NCI-H187 (cell line): ENCODE measurements around the gene EPHB4.
"Not testable (repeated sequence)": the region's sequence is repeated elsewhere in the genome, so short reads cannot be mapped to it uniquely, and the experiment has no call there.

ENCODE experiments used
- DNase-seq, 2 experiments: peaks; one replicate each; lab custom pipeline; 2025; lab: John Stamatoyannopoulos, UW

The EPHB4 gene

DNA sequence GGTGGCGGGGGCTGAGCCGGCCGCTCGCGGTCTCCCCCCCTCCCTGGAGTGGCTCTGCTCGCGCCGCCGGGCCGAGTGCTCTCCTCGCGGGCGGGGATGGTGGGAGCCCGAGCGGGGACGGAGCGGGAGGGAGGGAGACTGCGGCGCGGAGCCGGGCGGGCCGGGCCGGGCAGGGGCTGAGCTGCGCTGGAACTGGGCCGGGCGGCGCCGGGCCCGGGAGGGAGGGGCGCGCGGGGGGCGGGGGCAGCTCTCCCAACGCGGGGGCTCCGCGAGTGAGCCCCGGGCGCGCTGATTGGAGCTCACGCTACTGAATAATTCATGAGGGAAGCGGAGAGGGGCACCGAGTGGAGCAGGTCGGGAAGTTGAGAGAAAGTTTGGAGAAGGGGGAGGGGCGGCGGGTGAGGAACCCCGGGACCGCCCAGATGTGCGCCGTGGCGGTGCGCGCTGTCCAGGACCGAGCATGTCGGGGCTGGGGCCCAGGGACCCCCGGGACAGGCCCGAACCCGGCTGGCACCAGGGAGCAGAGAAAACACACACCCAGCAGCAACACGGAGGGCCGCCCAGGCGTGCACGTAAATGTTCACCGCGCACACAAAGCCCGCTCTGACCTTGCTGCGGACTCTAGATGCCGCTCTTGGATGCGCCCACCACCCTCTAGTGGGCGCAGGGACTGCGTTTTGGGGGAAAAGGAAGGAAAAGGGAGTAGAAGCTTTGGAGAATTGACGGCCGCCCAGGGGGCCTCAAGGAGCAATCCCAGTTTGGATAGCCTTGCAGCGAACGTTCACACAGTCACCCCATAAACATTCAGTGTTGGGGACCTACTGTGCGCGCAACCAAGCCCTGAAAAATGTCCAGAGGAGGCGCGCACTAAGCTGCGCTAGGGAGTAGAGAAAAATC lies at the start of gene EPHB4:
Gene EPHB4 (minus strand): TSS at position 194 of the 897 bp plus-strand sequence. CDS start 493 bp downstream, outside the sequence.
- DNase-seq: no peak

DNA sequence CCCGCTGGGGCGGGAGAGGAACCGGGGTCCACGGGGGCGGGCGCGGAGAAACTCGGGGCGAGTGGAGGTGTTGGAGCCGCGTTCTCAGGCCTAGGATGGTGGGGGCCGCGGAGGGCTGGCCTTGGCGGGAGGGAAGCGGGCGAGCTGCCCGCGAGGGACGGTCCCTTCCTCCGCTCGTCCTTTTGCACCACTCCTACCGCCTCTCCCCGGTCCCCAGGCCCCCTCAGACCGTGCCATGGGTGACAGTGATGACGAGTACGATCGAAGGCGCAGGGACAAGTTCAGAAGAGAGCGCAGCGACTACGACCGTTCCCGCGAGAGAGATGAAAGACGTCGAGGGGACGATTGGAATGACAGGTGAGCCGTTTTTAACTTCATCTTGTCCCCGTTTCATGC lies 48.0 kb upstream of the EPHB4 start:
- DNase-seq: no peak

DNA sequence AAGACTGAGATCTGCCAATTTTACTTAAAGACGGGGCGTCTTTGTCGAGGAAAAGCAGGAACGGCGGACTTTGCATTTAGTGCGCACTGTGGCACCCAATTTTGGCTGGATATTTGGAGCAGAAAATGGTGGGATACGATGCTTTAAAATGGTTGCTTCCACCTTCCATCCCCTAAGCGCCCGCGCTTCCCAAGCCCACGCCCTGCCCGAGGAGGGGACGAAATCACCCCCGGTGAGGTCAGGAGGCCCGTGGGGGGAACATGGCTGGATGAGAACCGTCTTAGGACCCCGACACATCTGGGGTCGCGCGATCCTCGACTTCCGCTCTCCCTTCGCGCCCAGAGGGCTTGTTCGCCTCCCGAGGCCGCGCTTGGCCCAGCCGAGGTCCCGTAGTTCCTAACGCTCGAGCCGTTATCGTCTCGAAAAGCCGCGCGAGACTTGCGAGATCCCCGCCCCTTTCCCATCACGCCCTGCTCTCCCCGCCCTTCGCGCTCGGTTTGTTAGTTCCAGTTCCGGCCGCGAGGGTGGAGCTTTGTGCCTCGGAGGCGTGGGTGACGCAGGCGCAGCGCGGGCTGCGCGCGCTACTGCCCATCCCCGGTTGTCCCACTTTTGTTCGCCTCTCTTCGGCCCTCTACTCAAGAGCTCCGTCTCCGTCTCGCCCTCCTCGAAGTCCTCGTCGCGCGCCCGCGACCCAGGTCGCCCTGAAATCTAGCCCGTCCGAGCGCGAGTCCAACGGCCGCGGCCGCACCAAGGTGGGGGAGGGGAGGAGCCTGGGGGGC lies 47.4 kb upstream of the EPHB4 start, which contains the start of gene SRRT:
Gene SRRT (plus strand): TSS at position 527 of the 779 bp plus-strand sequence. CDS start 488 bp downstream, outside the sequence.
- peak; percentile 92 to 99 for DNase-seq

DNA sequence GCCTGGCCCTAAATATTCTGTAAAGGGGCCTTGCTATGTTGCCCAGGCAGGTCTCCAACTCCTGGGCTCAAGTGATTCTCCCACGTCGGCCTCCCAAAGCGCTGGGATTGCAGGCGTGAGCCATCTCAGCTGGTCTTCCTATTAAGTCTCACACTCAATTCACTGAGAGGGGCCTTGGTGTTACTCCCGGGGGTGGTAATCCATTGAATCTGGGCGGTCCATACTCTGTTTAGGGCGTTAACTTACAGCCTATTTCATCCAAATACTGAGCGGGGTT lies 46.9 kb upstream of the EPHB4 start:
- no peak for DNase-seq

DNA sequence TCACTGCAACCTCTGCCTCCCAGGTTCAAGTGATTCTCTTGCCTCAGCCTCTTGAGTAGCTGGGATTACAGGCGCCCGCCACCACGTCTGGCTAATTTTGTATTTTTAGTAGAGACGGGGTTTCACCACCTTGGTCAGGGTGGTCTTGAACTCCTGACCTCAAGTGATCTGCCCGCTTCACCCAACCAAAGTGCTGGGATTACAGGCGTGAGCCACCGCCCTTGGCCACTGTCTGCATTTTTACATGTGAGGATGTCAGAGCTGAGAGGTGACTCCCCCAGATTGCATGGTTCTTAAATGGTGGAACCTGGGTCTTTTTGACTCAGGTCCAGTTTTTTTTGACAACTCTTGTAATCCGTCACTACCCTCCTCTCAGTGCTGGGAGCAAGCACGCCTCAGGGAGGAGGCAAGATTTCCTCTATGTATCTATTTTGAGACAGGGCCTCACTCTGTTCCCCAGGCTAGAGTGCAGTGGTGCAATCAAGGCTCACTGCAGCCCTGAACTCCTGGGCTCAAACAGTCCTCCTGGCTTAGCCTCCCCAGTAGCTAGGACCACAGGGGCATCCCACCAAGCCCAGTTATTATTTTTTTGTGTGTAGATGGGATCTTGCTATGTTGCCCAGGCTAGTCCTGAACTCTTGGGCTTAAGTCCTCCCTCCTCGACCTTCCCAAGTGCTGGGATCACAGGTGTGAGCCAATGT lies 46.4 kb upstream of the EPHB4 start:
- DNase-seq: no peak

DNA sequence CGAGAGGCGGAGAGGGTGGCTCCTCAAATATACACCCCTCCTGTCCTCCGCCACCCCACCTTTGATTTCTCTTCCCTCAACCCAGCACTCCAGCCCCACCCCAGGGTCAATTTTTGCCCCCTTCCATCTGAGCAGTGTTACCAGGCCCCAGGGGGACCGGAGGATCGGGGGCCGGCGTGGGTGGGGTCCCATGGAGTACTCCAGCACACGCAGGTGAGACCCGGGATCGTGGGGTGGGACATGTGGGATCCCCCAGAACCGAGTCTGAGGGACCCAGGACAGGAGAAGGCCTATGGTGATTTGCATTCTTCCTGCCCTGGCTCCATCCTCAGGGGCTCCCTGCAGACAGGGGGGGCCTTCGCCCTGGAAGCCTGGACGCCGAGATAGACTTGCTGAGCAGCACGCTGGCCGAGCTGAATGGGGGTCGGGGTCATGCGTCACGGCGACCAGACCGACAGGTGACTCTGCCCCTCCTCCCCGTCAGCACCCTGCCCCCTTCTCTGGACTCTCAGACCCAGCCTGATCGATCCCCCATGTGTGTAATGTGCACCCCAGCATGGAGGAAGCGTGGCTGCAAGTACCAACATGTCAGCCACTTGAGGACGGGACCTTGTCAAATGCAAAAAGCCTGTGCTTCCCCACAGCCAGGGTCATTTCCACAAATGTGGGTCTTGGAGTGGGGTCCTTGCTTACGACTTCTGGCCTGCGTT lies 40.6 kb upstream of the EPHB4 start:
- no peak for DNase-seq

DNA sequence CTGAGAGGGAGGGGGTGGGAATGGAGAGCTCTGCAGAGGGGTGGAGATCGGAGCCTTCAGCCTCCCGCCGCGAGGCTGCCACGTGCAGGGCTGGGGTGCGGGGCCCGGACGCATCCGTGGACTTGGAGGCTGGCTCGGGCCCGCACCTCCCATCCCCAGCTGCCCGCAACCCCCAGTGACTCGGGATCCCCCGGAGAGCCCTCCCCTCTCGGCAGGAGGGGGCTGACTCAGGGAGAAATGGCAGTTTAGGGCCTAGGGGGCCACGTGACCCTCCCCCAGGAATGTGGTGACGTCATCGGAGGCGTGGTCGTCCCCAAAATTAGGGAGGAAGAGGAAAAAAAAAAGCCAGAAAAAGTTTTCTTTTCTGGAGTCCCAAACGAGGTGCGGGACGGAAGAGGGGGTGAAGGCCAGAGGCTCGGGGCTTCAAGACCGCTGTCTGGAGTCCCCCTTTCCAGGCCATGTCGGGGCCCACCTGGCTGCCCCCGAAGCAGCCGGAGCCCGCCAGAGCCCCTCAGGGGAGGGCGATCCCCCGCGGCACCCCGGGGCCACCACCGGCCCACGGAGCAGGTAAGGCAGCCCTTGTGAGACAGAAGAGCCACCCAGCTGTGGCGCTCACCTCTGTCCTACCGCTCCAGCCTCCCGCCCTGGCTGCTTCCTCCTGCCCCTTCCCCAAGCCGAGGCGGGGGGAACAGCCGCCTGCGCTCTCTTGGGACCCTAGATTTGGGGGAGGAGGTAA lies 39.9 kb upstream of the EPHB4 start, which contains the start of gene TRIP6:
Gene TRIP6 (plus strand): TSS at position 348 of the 736 bp plus-strand sequence. CDS start 111 bp downstream, at position 459.
- no peak for DNase-seq

DNA sequence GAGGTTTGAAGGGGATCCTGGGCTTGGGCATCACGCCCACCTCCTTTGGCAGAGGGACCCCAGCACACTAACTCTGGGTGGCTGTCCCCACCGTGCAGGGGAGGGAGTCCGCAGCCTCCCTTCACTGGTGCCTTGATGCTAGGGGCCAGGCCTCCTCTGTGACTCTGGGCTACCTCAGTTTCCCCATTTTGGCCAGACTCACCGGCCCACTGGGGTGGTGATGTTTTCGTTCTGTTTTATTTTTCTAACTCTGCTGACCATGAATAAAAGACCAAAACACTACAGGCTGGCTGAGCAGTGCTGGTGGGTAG lies 39.4 kb upstream of the EPHB4 start:
- DNase-seq: no peak

DNA sequence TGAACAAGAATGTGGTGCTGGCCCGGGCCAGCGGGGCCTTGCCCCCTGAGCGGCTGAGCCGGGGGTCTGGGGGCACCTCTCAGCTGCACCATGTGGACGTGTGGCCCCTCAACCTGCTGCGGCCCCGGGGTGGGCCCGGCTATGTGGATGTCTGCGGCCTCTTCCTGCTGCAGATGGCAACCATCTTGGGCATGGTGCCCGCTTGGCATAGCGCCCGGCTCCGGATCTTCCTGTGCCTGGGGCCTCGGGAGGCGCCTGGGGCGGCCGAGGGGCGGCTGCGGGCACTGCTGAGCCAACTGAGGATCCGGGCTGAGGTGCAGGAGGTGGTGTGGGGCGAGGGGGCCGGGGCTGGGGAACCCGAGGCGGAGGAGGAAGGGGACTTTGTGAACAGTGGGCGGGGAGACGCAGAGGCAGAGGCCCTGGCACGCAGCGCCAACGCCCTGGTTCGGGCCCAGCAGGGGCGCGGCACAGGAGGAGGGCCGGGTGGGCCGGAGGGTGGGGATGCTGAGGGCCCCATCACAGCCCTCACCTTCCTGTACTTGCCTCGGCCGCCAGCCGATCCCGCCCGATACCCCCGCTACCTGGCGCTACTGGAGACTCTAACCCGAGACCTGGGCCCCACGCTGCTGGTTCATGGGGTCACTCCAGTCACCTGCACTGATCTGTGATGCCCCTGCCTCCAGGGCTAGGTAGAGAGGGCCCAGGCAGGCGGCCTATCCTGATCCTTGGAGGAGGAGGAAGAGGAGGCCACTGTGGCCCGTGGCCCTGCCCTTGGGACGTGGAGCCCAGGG lies 38.8 kb upstream of the EPHB4 start:
- no peak for DNase-seq

DNA sequence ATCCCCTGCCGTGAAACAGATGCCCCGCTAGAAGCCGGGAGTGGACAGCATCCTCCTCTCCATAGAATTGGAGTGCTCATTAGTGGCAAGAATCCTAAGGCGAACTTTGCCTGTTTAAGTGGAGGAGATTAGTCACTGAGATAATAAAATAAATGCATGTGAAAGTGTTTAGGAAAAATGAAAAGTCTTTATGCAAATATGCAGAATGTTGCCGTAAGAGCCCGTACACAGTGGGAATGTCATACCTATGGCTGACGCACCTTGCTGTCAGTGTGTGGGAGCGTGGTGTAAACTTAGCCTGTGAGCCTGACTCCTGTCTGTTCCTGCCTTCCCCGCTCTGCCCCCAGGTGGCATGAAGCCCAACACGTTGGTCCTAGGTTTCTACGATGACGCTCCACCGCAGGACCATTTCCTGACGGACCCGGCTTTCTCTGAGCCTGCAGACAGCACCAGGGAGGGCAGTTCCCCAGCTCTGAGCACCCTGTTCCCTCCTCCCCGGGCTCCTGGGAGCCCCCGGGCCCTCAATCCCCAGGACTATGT lies 38.1 kb upstream of the EPHB4 start:
- no peak for DNase-seq

DNA sequence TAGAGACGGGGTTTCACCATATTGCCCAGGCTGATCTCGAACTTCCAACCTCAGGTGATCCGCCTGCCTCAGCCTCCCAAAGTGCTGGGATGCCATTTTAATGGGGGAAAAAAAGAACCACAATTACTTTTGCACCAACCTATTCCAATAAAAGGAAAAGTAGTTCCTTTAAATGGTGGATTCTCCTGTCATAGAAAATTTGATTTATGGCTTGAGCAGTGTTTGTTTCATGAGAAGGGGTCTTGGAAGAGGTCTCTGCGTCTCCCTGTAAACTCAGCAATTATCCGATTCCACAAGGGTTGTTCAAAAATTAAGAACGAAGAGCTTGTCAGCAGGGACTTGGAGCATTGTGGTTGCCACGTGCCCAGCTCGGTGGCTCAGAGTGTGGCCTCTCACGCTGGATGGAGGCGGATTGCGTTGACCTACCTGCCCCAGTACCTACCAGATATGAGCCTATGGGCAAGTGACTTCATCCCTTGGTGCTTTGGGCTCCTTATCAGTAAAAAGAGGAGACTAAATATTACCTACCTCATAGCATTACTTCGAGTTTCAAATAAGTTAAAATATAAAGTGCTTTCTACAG lies 37.0 kb upstream of the EPHB4 start:
- DNase-seq: no peak

DNA sequence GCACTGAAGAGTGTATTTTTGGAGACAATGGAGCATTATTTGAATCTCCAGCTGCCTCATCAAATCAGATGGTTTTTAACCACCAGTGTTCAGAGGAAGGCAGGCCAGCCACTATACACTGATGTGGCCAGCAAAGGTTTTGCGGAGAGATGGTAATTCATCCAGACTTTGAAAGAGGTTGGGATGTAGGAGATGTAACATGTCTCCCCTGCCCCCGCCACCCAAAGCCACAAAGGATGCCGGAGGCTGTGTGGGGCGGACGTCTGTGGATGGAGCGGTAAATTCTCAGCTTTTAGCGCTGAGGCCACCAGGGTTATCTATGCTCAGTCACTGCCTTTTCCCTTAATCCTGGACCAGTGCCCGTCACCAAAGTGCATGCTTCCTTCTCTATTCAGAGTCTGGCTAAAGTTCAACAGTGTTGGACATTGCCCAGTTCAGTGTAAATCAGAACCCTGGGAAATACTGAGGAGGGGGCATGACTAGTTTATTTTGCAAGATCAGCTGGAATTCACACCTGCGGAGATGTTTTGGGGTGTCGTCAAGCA lies 36.2 kb upstream of the EPHB4 start:
- DNase-seq: no peak

DNA sequence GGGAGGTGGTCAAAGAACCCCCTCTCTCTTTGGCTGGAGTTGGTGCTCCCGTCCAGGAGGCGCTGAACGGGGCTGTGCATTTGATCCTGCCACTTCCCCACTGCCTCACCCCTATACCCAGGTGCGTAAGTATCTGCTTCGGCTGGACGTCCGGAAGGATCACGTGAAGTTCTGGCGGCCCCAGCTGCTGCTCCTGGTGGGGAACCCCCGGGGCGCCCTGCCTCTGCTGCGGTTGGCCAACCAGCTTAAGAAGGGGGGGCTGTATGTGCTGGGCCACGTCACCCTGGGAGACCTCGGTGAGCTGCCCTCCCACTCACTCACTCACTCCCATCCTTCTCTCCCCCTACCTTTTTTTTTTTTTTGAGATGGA lies 34.3 kb upstream of the EPHB4 start:
- DNase-seq: no peak

DNA sequence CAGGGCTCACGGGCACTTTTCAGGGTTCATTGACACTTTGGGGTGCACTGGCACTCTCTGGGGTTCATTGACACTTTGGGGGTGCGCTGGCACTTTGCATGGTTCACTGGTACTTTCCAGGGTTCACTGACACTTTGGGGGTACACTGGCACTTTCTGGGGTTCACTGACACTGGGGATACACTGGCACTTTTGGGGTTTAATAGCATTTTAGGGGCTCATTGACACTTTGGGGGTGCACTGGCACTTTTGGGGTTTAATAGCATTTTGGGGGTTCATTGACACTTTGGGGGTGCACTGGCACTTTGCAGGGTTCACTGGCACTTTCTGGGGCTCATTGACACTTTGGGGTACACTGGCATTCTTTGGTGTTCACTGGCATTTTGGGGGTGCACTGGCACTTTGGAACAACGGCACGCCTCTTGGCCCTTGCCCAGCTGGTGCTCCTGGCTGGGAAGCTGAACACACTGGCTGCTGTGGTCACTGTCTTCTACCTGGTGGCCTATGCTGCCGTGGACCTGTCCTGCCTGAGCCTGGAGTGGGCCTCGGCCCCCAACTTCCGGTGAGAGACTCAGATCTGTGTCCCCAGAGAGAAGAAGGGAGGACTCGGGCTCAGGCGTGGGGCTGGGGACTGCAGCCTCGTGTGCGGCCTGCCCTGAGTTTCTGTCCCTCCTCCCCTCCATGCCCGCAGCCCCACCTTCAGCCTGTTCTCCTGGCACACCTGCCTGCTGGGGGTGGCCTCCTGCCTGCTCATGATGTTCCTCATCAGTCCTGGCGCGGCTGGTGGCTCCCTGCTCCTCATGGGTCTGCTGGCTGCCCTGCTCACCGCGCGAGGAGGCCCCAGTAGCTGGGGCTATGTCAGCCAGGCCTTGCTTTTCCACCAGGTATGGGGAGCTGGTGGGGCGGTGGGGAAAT lies 33.6 kb upstream of the EPHB4 start:
- no peak for DNase-seq

DNA sequence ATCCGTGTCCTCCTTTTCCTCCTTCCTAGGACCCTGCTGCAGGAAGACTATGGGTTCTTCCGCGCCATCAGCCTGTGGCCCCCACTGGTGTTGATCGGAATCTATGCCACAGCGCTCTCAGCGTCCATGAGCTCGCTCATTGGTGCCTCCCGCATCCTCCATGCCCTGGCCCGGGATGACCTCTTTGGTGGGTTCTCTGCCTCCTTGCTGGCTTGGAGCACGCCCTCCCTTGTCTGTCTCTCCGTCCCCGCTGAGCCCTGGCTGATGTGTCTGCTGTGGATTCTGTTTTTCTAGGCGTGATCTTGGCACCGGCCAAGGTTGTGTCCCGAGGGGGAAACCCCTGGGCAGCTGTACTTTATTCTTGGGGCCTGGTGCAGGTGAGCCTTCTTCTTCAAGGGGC lies 32.5 kb upstream of the EPHB4 start:
- DNase-seq: no peak

DNA sequence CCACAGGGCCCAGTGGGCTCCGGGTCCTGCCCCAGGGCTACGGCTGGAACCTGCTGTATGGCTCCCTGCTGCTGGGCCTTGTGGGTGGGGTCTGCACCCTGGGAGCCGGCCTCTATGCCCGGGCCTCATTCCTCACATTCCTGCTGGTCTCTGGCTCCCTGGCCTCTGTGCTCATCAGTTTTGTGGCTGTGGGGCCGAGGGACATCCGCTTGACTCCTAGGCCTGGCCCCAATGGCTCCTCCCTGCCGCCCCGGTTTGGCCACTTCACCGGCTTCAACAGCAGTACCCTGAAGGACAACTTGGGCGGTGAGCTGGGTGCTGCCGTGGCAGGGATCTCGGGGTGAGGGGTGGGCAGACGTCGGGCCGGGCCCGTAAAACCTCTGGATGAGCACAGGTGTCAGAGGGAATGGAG lies 29.6 kb upstream of the EPHB4 start:
- DNase-seq: no peak

DNA sequence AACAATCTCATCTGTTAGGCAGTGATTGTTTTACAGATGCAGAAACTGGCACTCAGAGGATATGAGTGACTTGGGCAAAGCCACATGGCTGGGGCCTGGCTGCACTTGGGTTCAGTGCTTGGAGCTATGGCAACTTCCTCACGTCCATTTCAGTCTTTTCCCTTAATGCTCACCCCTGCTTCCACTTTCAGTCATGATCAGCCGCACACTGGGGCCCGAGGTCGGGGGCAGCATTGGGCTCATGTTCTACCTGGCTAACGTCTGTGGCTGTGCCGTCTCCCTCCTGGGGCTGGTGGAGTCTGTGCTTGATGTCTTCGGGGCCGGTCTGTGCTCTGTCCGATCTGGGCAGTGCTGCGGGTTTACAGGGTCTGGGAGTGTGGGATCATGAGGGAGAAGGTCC lies 28.2 kb upstream of the EPHB4 start:
- DNase-seq: no peak

DNA sequence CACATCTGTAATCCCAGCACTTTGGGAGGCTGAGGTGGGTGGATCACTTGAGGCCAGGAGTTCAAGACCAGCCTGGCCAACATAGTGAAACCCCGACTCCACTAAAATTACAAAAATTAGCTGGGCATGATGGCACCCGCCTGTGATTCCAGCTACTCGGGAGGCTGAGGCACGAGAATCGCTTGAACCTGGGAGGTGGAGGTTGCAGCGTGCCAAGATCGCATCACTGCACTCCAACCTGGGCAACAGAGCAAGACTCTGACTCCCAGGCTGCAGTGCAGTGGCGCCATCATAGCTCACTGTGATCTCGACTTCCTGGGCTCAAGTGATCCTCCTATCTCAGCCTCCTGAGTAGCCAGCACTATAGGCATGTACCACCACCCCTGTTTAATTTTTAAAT lies 27.6 kb upstream of the EPHB4 start:
- not testable (repeated sequence) for DNase-seq
